NCI-H2107 (cell line): ENCODE measurements around the gene NEURL1.
A peak's percentile ranks its signal among the peaks of the same experiment; 100 is the strongest.
"Not testable (repeated sequence)": the region's sequence is repeated elsewhere in the genome, so short reads cannot be mapped to it uniquely, and the experiment has no call there.

Source experiments
- DNase-seq: peaks from one replicate; lab custom pipeline; 2025; lab: John Stamatoyannopoulos, UW

The NEURL1 gene

DNA sequence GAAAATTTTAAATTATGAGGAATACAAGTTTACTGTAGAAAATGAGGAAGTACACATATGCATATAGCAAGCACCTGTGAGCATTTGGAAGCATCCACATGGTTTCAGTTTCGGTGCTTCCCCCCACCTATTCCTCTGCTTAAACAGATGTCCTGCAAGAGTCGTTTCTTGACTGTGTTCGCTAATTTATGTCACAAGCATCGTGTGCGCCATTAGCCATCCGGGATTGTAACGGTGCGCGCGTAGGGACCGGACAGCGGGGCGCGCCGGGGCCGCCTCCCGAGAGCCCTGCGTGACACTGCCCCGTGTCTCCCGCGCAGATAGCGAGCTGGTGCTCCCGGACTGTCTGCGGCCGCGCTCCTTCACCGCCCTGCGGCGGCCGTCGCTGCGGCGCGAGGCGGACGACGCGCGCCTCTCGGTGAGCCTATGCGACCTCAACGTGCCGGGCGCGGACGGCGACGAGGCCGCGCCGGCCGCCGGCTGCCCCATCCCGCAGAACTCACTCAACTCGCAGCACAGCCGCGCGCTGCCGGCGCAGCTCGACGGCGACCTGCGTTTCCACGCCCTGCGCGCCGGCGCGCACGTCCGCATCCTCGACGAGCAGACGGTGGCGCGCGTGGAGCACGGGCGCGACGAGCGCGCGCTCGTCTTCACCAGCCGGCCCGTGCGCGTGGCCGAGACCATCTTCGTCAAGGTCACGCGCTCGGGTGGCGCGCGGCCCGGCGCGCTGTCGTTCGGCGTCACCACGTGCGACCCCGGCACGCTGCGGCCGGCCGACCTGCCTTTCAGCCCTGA lies 90.9 kb downstream of the NEURL1 start:
- no peak for DNase-seq

DNA sequence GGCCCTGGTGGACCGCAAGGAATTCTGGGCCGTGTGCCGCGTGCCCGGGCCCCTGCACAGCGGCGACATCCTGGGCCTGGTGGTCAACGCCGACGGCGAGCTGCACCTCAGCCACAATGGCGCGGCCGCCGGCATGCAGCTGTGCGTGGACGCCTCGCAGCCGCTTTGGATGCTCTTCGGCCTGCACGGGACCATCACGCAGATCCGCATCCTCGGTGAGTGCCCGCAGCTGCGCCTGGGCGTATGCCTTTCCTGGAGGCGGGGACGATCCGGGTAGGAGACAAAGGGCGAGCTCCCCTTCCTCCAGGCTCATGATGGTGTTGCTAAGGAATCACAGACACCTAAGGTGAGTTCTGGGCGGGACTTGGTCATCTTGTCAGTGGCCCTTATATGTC lies 91.5 kb downstream of the NEURL1 start:
- DNase-seq: no peak

DNA sequence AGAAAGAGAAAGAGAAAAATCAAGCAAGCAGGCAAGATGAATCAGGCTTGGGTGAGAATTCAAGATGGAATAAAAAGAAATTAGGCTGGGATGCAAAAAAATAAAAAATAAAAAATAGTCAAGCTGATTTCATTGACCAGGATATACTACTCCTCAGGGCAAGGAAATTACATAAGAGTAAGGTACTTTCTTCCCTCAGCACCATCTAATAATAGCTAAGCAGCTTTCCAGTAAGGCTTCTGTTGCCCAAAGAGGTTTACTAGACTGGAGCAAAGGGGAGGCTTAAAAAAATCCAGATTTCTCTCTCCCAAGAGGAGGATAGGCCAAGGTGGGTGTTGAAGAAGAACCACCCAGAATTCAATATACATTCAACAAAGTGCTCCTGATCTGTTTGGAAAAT lies 93.6 kb downstream of the NEURL1 start:
- DNase-seq: no peak

GRCh38 chr10:103589074-103589630 lies 95.6 kb downstream of the NEURL1 start:
- DNase-seq: no peak

DNA sequence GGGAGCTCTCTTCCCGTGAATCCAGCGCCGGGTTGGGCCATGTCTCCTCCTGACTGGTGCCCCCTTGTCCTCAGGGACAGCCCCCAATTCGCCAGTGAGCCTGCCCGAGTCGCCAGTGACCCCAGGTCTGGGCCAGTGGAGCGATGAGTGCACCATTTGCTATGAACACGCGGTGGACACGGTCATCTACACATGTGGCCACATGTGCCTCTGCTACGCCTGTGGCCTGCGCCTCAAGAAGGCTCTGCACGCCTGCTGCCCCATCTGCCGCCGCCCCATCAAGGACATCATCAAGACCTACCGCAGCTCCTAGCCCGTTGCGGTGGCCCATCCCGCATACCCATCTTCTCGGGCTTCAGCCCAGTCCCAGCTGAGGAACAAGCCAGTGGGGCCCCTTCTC lies 96.6 kb downstream of the NEURL1 start:
- DNase-seq: no peak

DNA sequence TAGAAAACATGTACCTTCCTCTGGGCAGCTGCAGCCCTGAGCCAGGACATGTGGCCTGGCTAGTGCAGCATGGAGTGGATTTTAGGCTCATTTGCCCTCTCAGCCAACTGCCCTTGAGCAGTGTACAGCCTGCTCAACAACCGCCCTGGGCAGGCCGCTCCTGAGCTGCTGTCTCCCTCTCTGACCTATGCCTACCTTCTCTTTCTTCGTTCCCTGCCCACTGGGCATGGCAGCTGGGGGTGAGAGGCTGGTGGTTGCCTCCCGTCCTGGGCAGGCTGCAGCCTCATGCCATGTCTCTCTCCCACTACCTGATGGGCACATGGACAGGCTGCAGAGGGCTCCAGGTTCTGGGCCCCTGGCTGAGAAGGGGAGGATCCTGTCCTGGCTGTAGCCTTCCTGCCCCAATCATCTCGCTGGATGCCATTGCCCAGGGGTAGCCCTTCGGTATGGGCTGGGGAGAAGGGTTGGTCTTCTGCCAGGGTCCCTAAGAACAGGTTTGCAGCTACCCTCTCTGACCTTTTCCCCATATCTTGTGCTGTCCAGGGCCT lies 97.3 kb downstream of the NEURL1 start:
- DNase-seq: no peak

GRCh38 chr10:103592186-103593021 lies 98.9 kb downstream of the NEURL1 start:
- no peak for DNase-seq

GRCh38 chr10:103593022-103593570 lies 99.6 kb downstream of the NEURL1 start:
- no peak for DNase-seq

DNA sequence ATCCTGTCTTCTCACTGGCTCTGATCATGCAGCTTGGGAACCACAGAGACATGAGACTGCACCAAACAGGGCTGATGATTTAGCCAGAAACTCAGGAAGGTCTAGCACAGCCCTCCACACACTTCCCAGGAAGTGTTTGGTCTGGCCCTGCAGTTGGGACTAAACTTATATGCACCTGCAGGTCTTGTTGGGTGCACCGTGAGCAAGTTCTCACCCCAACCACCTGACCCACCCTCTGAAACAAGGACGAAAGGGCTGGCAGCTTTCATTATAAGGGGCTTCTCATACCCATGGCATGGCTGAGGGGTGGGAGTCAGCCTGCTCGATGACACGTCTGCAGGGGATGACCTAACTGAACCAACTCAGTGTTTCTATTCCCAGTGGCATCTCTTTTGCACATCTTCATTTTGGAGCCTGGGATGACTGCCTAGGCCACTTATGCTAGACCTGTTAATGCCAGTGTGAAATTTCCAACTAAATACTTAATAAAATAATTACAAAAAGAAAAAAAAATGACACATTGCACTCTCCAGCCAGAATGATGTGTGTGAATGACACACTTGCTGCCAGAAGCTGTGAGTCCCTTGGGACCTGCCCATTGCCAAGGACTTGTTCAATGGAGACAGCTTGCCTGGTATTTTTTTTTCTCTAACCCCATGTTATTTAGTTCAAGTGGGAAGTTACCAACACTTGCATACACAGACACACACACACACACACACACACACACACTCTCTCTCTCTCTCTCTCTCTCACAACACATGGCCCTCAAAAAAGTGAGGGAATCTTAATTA lies 102.6 kb downstream of the NEURL1 start:
- DNase-seq: peak; percentile 13

GRCh38 chr10:103597003-103597402 lies 103.5 kb downstream of the NEURL1 start:
- no peak for DNase-seq

GRCh38 chr10:103598654-103599115 lies 105.2 kb downstream of the NEURL1 start:
- DNase-seq: peak; percentile 21

- no peak for DNase-seq
Observed at GRCh38 chr10:103599211-103599610, 105.7 kb downstream of the NEURL1 start.

- no peak for DNase-seq
Observed at GRCh38 chr10:103599907-103600306, 106.4 kb downstream of the NEURL1 start.

- no peak for DNase-seq
Observed at GRCh38 chr10:103600325-103600724, 106.8 kb downstream of the NEURL1 start.

GRCh38 chr10:103600956-103601569 lies 107.6 kb downstream of the NEURL1 start:
- DNase-seq: no peak

DNA sequence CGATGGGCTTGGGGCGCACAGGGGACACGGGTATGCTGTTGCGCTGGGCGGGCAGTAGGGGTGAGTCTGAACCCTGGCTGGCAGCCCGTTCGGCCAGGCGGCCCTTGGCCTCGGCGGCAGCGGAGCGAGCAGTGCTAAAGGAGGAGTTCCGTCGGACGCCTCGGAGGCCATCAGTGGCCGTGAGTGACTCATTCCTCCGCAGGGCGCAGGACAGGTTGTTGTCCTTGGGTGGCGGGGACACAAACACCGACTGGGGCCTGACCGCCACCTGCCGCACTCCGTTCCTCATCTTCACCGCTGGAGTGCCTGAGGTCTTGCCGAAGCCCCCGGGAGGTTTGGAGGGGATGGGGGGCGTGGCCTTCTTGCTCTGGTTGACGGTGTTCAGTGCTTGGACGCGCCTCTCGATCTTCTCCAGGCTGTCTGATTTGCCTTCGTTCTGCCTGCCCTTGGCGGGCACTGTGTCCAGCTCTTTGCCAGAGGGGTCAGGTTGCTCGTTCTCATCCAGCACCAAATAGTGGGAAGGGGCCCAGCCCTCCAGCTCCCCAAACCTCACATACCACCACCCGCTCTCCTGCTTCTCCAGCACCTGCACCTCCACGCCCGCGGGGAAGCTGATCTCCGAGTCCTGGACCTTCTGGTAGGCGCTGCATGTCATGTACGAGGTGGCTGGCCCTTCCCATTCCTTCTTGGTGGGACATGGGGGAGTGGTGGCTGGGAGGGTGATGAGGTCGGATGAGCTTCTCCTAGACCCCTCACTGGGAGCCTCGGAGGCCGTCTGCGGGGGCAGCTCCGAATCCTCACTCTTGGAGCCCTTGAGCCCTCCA lies 108.7 kb downstream of the NEURL1 start:
- DNase-seq: no peak

GRCh38 chr10:103602852-103603155 lies 109.3 kb downstream of the NEURL1 start:
- DNase-seq: no peak

DNA sequence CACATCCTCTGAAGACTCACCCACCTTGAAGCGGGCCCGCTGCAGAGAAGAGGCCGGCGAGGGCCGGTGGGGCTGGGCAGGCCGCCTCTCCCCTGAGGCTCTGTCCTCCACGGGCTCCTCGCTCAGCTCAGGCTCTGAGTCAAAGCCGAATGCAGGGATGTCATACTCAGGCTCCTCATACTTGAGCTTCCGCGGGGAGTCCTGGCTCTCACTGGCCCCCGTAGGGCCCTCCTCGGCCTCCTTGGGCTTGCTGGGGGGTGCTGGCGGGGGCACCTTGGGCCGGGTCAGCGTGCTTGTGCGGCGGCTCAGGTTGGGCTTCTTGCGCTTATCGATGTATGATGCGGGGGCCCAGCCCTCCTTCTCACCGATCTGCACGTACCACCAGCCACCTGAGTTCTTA lies 109.9 kb downstream of the NEURL1 start:
- DNase-seq: no peak

- DNase-seq: no peak
Observed at GRCh38 chr10:103605359-103606096, 112.0 kb downstream of the NEURL1 start.

- not testable (repeated sequence) for DNase-seq
Observed at GRCh38 chr10:103606097-103606438, 112.6 kb downstream of the NEURL1 start.
